GM10248 (cell line): Measurements from ENCODE around the gene YY1.

Experiments used
- CTCF ChIA-PET: fragments of 300-600 bp; sonication (Branson Sonifier 250); formaldehyde crosslinking; extraction: SDS; loops from one replicate; lab custom pipeline; 2021; ENCODE audit warnings: antibody characterized with exemption; lab: Yijun Ruan, JAX
- POLR2A ChIA-PET: fragments of 350-650 bp; sonication (Branson Sonifier 250); formaldehyde crosslinking; extraction: SDS; loops from one replicate; lab custom pipeline; 2020; ENCODE audit warnings: antibody characterized with exemption; lab: Yijun Ruan, JAX
- DNase-seq: peaks from one replicate; pipeline ENCODE4 v3.0.0; 2012; ENCODE audit errors: extremely low spot score
- TF ChIP-seq, protein P1 (sequence below): IDR thresholded peaks from 2 replicates; pipeline ENCODE4 v1.5.1; 2012; ENCODE audit warnings: mild to moderate bottlenecking, low read depth; ENCODE audit errors: extremely low read depth, missing control alignments, control extremely low read depth

YY1 gene

GRCh38 chr14:100303179-100303578, 64.2 kb downstream of the YY1 start:
- ChIA-PET CTCF (interaction anchor here (0.8 to 3.9 kb wide), 21 partner anchors 8 to 203 kb away, joined by 3 to 16 read pairs (median 4); a partner anchor contains a TSS), POLR2A (no interaction called here)
- peak; percentile 54 for DNase-seq
- TF ChIP-seq, protein P1, sequence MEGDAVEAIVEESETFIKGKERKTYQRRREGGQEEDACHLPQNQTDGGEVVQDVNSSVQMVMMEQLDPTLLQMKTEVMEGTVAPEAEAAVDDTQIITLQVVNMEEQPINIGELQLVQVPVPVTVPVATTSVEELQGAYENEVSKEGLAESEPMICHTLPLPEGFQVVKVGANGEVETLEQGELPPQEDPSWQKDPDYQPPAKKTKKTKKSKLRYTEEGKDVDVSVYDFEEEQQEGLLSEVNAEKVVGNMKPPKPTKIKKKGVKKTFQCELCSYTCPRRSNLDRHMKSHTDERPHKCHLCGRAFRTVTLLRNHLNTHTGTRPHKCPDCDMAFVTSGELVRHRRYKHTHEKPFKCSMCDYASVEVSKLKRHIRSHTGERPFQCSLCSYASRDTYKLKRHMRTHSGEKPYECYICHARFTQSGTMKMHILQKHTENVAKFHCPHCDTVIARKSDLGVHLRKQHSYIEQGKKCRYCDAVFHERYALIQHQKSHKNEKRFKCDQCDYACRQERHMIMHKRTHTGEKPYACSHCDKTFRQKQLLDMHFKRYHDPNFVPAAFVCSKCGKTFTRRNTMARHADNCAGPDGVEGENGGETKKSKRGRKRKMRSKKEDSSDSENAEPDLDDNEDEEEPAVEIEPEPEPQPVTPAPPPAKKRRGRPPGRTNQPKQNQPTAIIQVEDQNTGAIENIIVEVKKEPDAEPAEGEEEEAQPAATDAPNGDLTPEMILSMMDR, result peak; percentile 59

GRCh38 chr14:100303925-100304324, 65.0 kb downstream of the YY1 start:
- no peak for DNase-seq
- TF ChIP-seq, protein P1, result no peak
- CTCF ChIA-PET, result interaction anchor here (1.0 to 3.9 kb wide), 8 partner anchors 10 to 74 kb away, joined by 3 to 16 read pairs (median 6); no protein-coding TSS in a partner anchor
- POLR2A ChIA-PET, result no interaction called here

- CTCF ChIA-PET, result interaction anchor here (1.0 to 3.9 kb wide), 4 partner anchors 11 to 27 kb away, joined by 3 to 16 read pairs (median 4); no protein-coding TSS in a partner anchor
- no peak for DNase-seq
- POLR2A ChIA-PET, result no interaction called here
- TF ChIP-seq, protein P1, result no peak
These were observed 65.9 kb downstream of the YY1 start for GRCh38 chr14:100304825-100305323.

DNA sequence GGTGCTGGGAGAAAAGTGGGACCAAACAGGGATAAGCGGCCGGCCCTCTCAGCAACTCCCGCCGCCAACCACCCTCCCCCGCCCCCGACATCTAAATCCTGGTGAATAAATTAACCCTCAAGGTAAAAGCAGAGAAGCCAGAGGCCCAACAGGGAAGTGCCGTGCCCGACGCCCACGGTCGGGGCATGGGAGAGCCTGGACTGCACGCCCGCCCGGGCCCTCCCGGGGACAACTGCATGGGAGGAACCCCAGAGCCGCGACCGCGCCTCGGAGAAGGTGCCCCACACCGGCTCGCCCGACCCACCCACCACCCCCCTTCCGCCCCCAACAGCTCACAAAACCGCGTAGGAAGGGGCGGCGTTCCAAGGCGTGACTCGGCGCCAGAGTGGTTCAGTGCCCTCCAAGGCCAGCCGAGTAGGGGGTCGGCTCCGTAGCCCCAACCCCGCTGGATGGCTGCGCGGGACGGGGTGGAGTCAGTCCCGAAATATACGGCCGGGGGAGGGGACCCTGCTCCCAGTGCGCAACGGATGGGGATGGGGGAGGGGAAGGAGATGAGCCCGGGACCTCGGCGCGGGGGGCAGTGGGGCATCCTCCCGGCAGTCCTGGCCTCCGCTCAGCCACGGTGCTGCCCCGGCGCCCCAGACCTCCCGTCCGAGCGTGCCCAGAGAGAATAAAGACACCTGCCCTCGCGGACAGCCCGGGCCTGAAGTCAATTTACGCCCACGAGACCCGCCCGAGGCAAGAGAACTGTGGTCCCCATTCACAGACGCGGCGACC, 66.6 kb downstream of the YY1 start:
- ChIA-PET CTCF (interaction anchor here (1.3 to 3.9 kb wide), 3 partner anchors 13 to 27 kb away, joined by 3 to 16 read pairs (median 3); no protein-coding TSS in a partner anchor), POLR2A (no interaction called here)
- TF ChIP-seq, protein P1, result no peak
- DNase-seq, result no peak

- CTCF ChIA-PET, result no interaction called here
- DNase-seq, result peak; percentile 93
- POLR2A ChIA-PET, result no interaction called here
- TF ChIP-seq, protein P1, result no peak
These were observed 67.4 kb downstream of the YY1 start, which contains the start of gene SLC25A29 for GRCh38 chr14:100306101-100306997. Gene SLC25A29 (minus strand): TSS chr14:100306444. CDS start chr14:100306232, 212 bp downstream.
